Activated CD8-positive, alpha-beta memory T cell treated with anti-CD3 and anti-CD28 coated beads, Interleukin-2, amount 50 U/mL, for 1 hour (primary cell): Measurements from ENCODE around the gene SLC40A1.

Experiments
- DNase-seq: peaks from one replicate; pipeline ENCODE4 v3.0.0-alpha.2; 2020; ENCODE audit errors: extremely low read depth

The SLC40A1 gene

GRCh38 chr2:189569295-189569910 lies 11.2 kb downstream of the SLC40A1 start:
- no peak for DNase-seq

GRCh38 chr2:189566046-189566445 lies 14.5 kb downstream of the SLC40A1 start:
- no peak for DNase-seq

- no peak for DNase-seq
These were observed 19.1 kb downstream of the SLC40A1 start for GRCh38 chr2:189561371-189562038.

GRCh38 chr2:189560273-189560586 lies 20.4 kb downstream of the SLC40A1 start:
- DNase-seq: no peak

DNA sequence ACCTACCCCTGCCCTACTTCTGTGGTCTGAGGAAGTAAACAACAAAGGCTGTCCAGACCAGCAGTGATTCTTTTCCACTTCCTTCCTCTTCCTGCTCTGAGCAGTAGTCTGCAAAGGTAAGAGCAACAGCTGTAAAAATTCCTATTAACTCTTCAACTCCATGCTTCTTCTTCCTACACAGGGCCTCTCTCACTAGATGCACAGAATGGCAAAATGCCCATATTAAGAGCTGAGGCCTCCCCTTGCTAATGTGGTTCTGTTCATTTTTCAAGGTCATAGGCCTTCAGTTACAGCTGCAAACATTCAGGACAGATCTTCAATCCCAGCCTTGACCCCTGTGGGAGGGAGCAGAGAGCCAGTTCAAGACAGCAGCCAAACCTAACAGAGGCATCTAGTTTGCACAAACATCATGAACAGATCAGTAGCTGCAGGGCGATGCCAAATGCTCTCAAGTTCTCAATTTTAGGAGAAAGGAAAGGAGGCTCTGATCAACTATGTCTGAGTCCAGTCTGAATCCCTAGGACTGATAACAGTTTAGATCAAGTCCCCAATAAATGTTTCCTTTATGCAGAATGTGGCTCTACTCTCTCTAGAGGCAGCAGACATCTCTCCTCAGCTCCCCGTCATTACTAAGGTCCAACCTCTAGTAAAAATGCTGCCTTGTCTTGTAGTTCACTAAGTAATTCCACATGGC lies 20.9 kb downstream of the SLC40A1 start:
- DNase-seq: no peak

DNA sequence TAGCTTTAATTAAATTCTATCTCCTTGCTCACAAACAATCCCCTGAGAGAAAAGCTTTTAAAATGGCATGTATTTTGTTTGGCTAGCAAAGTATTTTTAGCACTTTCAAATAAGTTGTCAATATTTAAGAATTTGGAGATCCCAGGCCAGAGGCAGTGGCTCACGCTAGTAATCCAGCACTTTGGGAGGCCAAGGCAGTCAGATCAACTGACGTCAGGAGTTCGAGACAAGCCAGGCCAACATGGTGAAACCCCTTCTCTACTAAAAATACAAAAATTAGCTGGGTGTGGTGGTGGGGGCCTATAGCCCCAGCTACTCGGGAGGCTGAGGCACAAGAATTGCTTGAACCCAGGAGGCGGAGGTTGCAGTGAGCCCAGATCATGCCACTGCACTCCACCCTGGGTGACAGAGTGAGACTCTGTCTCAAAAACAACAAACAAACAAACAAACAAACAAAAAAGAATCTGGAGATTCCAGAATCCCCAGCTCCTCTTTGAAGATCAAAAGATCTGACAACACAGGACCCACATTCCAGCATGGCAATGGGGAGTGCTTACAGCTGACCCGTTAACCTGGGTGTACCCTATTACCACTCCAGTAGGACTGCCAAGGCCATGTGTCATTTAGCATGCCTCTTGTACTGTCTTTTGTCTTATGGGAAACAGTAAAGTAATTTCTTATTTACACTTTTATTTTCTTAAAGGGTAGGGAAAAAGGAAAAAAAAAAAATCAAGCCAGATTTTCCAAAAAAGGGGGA lies 21.9 kb downstream of the SLC40A1 start:
- DNase-seq: no peak

- no peak for DNase-seq
These were observed 23.2 kb downstream of the SLC40A1 start for GRCh38 chr2:189557373-189557772.

DNA sequence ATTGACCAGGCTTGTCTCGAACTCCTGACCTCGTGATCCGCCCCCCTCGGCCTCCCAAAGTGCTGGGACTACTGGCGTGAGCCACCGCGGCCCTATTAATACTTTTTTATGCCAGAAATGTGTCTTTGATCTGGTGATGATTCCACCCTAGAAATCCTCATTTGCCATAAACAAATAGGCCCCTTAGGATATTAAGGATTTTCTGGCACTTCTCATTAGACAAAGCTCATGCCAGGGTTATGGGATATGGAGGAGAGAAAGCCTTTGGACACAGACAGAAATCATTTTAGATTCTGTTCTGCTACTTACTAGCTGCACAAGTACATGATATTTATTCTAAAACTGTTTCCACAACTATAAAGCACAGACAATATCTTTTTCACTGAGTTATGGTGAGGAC lies 24.1 kb downstream of the SLC40A1 start:
- no peak for DNase-seq

- no peak for DNase-seq
These were observed 25.4 kb downstream of the SLC40A1 start for GRCh38 chr2:189555232-189555631.

DNA sequence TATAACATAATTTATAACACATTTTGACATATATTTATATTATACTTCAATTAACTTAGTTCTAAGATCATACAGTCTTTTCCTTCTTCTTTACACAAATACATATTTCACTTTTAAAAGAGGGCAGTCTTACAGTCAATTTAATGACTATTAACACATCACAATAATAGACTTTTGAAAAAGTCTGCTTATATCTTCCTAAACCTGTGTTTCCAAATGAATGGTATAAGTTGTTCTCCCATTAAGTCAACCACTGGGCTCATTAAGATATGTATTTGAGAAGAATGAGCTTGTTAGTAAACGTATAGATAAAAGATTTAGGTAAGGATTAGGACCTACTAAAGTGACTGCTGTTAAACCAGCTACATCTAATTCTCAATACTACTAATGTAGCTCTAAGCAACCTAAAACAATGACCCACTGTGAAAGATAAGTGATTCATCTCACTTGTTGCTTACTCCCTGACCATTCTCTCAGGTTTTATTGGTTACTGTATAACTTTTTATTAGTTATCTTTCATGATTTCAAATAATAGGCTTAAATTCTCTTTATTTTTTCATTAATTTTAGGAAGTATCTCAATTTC lies 27.0 kb downstream of the SLC40A1 start:
- no peak for DNase-seq

- DNase-seq: no peak
These were observed 27.6 kb downstream of the SLC40A1 start for GRCh38 chr2:189552991-189553404.

DNA sequence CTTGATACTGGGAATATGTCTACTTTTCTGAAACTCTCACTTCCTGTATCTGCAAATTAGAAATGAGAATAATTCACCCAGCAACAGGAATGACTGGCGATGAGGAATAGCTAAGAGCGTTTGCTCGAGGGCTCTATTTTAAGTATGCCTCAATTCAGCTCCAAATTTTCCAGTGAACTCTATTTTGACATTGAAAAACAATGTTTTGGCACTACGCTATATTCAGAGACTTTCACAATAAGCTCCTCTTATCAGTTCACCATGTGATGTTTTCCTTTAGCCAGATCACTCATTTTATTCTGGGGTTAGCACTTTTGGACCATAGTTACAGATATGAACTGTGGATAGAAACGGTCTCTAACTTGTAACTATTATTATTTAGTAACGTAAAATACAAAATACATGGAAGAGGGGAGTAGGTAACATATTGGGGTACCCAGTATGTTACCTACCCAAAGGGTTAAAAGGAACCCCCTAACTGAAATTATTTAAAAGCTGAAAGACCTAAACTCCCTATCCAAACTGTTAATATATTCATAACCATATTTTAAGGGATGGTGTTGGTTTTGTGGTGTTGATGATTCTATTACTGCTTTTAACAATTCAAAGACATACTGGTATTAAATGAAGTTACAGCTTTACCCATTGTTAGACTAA lies 28.1 kb downstream of the SLC40A1 start:
- DNase-seq: no peak

DNA sequence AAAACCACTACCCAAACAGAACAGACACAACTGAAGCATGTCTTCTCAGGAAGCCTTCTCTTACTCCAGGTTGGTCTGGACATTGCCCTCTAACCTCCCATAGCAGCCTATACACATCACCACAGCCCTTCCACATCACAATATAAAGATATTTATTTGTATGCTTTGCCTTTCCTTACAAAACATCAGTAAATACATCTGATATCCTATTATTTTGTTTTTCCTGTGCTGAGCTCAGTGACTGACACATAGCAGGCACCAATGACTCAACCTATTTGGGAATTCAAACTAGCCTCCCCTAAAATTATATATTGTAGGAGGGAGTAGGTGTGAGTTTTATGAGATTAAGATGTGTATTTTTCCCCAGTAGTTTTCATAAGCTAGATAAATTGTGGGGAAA lies 28.8 kb downstream of the SLC40A1 start:
- no peak for DNase-seq

DNA sequence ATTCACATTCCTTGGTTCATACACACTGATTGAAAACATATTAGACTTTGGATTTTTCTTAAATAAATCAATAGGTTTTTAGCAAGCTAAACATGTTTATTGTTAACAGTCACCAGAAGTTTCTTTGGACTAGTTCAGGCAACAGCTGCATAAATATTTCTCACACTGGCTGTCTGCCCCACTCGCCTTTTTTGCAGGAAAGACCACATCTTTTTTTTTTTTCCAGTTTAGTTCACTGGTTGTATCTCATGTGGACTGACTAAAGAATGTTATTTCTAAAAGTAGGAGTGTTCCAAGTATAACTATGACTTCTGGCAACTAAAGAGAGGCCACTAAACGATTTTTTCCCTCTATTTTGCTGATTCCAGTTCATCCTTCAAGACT lies 31.1 kb downstream of the SLC40A1 start:
- DNase-seq: no peak

DNA sequence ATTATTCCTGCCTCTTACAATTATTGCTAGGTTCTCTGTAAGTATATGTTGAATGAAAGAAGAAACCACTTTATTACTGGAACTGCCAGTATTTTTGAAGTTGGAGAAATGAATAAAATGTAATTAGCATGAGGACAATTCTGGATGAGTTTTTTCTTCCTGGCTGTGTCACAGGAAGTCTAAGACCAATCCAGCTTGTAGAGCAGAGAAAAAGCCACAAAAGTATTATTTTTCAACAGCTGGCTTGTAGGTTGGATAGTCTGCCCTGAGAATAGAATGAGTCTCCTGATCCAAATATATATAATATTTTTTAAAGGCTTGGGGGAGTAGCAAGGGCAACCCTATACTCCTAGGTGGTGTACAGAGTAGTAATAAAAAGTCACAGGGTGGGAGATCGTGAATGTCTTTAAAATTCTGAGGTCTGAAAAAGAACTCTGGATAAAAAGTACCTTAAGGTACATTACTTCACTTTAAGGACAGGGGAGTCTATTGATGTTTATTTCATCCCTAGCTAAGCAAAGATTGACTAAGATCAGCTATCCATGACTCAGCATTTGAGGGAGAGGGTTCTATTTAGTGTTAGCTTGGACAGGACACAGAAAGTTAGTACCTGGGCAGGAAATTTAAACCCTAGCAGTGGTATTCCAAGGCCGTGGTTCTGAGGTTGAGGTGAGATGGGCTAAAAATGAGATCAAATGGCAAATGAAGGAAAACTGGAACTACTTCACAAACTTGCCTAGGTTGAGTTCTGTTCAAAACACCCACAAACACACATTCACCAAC lies 31.7 kb downstream of the SLC40A1 start:
- DNase-seq: no peak

- DNase-seq: no peak
These were observed 35.2 kb downstream of the SLC40A1 start for GRCh38 chr2:189545418-189545817.

DNA sequence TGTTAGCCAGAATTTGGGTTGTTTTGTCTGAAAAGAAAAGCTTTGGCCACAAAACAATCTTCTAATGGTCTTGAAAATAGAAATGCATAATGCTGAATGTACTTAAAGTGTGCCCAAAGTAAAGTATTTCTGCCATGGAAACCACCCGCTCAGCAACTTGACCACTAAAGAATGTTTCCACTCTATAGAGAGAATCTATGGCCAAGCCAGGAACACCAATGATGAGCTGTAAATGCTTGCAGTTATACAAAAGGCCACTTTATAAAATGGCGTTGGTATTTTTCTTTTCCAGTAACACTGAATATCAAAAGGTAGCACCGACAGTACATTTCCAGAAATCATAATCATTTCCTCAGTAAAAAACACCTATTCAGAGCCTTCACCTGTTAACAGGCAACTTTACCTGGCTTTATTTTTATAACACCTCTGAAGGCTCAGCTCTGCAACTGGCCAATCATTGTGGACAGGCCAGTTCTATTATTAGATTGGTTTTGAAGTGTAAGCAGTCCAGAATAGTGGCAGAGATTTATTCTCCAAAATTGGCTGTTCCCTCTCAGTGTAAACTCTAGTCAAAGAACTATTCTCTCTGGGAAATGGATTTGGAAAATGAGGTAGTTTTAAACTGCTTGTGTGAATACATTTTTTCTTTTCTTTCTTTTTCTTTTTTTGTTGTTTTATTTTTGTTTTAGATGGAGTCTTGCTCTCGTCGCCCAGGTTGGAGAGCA lies 36.1 kb downstream of the SLC40A1 start:
- no peak for DNase-seq

- no peak for DNase-seq
These were observed 37.2 kb downstream of the SLC40A1 start for GRCh38 chr2:189543367-189543766.

- DNase-seq: no peak
These were observed 38.3 kb downstream of the SLC40A1 start for GRCh38 chr2:189542145-189542882.

DNA sequence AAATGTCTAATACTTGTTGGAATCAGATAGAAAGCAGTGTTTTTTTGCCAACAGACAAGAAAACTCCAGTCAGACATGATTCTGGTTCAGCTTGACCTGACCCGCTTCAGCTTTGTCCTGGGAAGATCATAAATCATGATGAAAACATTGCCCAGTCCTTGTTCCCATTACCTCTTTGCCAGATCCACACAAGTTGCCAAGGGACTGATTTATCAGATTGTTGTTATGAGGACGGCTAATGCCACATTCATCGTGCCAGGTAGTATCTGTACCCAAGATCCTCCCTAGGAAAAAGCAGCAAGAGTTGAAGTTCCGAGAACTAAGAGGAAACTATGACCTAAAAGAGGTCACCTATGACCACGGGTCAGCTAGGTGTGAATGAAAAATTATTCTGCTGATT lies 39.0 kb downstream of the SLC40A1 start:
- no peak for DNase-seq
